H1 (cell line): ENCODE measurements around the gene HHIPL2. TPM values are rescaled to one million over a fixed set of nuclear protein-coding genes. Genes with fewer than 3 reads are reported as not detected.

Experiments used
- BACH1 ChIP-seq: IDR thresholded peaks from 2 replicates; pipeline ENCODE4 v1.6.1; 2012; ENCODE audit warnings: low read length, improper control_type of control experiment
- CEBPB ChIP-seq: IDR thresholded peaks from 2 replicates; pipeline ENCODE4 v1.6.1; 2012; ENCODE audit warnings: low read depth, low read length
- KDM5A ChIP-seq: fragments of 200-600 bp; IDR thresholded peaks from 2 replicates; pipeline ENCODE4 v1.7.1; 2012; ENCODE audit warnings: mild to moderate bottlenecking, low read length, inconsistent platforms, mixed read lengths
- NRF1 ChIP-seq: IDR thresholded peaks from 2 replicates; pipeline ENCODE4 v1.6.1; 2011; ENCODE audit warnings: mild to moderate bottlenecking, low read depth, low read length, improper control_type of control experiment
- POLR2A ChIP-seq, 2 experiments: IDR thresholded peaks; 1 replicate in 1 of 2; 2 replicates in 1 of 2; pipeline ENCODE4 v1.6.1; 2011; ENCODE audit warnings: low read depth in 2 of 2, low read length in 2 of 2, mild to moderate bottlenecking in 2 of 2; ENCODE audit errors: control extremely low read depth in 1 of 2
- SP1 ChIP-seq: IDR thresholded peaks from 2 replicates; pipeline ENCODE4 v1.6.1; 2011; ENCODE audit warnings: low read depth, low read length
- polyA plus RNA-seq, 7 experiments: library from polyadenylated mRNA; depleted of rRNA in 3 of 7; stranded (reverse) in 5 of 7; unstranded in 2 of 7; fragments of >200 nt in 5 of 7; fragments of 200-250 nt in 2 of 7; gene quantifications; 1 replicate in 5 of 7; 2 replicates in 1 of 7; 4 replicates in 1 of 7; pipeline versions ENCODE4 v1.2.1 to v1.2.3, GENCODE V29; 2011 to 2013; ENCODE audit warnings: missing spikeins in 2 of 7, mixed read lengths in 2 of 7
- total RNA-seq: library from RNA; stranded (reverse); fragmentation: NEBNext Ultra II Directional; extraction: Animal tissue kit (Norgen Biotek cat#: 25700); gene quantifications from 2 replicates; pipeline ENCODE4 v1.2.1, GENCODE V29; 2021
- TF ChIP-seq, protein P1 (sequence below), 3 experiments: IDR thresholded peaks; 1 replicate in 2 of 3; 2 replicates in 1 of 3; pipeline versions ENCODE4 v1.5.1 to v1.6.1; 2011; ENCODE audit warnings: low read length in 3 of 3, mild to moderate bottlenecking in 3 of 3, inconsistent platforms in 2 of 3, low read depth in 1 of 3, moderate library complexity in 1 of 3; ENCODE audit not compliant: insufficient read depth in 1 of 3; ENCODE audit errors: control extremely low read depth in 1 of 3

HHIPL2 gene
- total and polyA plus RNA-seq, 2 of the 8 experiments (the other 6 are each of a cell fraction or from before 2014, with no cell fraction given) = 0.08 TPM; not detected in 1

DNA sequence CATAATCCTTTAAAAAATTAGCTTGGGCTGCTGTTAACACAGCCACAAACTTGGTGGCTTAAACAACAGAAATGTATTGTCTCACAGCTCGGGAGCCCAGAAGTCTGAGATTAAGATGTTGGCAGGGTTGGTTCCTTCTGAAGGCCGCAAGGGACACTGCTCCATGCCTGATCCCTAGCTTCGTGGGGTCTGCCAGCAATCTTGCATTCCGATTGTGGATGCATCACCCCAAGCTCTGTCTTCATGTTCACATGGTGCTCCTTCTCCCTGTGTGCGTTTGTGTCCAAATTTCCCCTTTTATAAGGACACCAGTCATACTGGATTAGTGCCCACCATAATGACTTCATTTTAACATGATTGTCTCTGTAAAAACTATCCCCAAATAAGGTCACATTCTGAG, 5.0 kb upstream of the HHIPL2 start (continued):
- TF ChIP-seq KDM5A (no peak), SP1 (no peak), POLR2A (IDR thresholded peaks at IDR 0.05; ENCODE audit: control extremely low read depth in 1 of 2, low read depth in 2 of 2, low read length in 2 of 2) (no peak), BACH1 (no peak), CEBPB (no peak), NRF1 (no peak)
- TF ChIP-seq, protein P1, sequence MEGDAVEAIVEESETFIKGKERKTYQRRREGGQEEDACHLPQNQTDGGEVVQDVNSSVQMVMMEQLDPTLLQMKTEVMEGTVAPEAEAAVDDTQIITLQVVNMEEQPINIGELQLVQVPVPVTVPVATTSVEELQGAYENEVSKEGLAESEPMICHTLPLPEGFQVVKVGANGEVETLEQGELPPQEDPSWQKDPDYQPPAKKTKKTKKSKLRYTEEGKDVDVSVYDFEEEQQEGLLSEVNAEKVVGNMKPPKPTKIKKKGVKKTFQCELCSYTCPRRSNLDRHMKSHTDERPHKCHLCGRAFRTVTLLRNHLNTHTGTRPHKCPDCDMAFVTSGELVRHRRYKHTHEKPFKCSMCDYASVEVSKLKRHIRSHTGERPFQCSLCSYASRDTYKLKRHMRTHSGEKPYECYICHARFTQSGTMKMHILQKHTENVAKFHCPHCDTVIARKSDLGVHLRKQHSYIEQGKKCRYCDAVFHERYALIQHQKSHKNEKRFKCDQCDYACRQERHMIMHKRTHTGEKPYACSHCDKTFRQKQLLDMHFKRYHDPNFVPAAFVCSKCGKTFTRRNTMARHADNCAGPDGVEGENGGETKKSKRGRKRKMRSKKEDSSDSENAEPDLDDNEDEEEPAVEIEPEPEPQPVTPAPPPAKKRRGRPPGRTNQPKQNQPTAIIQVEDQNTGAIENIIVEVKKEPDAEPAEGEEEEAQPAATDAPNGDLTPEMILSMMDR (IDR thresholded peaks at IDR 0.05; ENCODE audit: control extremely low read depth in 1 of 3, insufficient read depth in 1 of 3, low read depth in 1 of 3, low read length in 3 of 3) = no peak
